Endothelial cell of umbilical vein (primary cell): Measurements from ENCODE around the gene SLC39A8. TPM values are rescaled to one million over a fixed set of nuclear protein-coding genes. Genes with fewer than 3 reads are reported as not detected.

ENCODE experiments used
- BruUV-seq: library from RNA; stranded (reverse); fragments of 400-500 nt; replicated peaks from 2 replicates; lab custom pipeline; 2021; lab: Mats Ljungman, UMichigan
- CTCF ChIA-PET: fragments of 300-600, 350-600 bp; sonication (Branson Sonifier 250); formaldehyde crosslinking; loops from one replicate; lab custom pipeline; 2021; ENCODE audit warnings: antibody characterized with exemption, inconsistent platforms; lab: Charles Lee
- POLR2A ChIA-PET: fragments of 300-600, 350-600 bp; sonication (Branson Sonifier 250); formaldehyde crosslinking; loops from one replicate; lab custom pipeline; 2021; ENCODE audit warnings: antibody characterized with exemption, inconsistent platforms; lab: Charles Lee
- DNase-seq: peaks from one replicate; pipeline ENCODE4 v3.0.0-alpha.2; 2011; ENCODE audit warnings: low read depth, low spot score
- FAIRE-seq: peaks from 2 replicates; lab custom pipeline; 2011; peaks lifted over from hg19 to GRCh38; lab: Jason Lieb, UNC
- H2AFZ ChIP-seq: 2 replicates; pipeline ENCODE4 v1.6.0; 2012; ENCODE audit warnings: low read depth, low read length, control low read depth, inconsistent platforms
- H3K27ac ChIP-seq: 2 replicates; pipeline ENCODE4 v1.5.1; 2011; ENCODE audit warnings: low read depth, mild to moderate bottlenecking, control low read depth, low read length, moderate library complexity; ENCODE audit not compliant: insufficient read depth
- H3K27me3 ChIP-seq, 2 experiments: 2 replicates each; pipeline versions ENCODE4 v1.6.0 to v1.6.1; 2011; ENCODE audit warnings: low read length in 2 of 2, mixed read lengths in 1 of 2; ENCODE audit not compliant: control insufficient read depth in 2 of 2, insufficient read depth in 2 of 2
- H3K36me3 ChIP-seq, 2 experiments: 2 replicates in 1 of 2; 3 replicates in 1 of 2; pipeline ENCODE4 v1.5.1; 2011; ENCODE audit warnings: low read length in 2 of 2, mild to moderate bottlenecking in 1 of 2, moderate library complexity in 1 of 2; ENCODE audit not compliant: control insufficient read depth in 2 of 2, insufficient read depth in 2 of 2; ENCODE audit errors: extremely low read depth in 1 of 2
- H3K4me1 ChIP-seq: 3 replicates; pipeline ENCODE4 v1.5.1; 2011; ENCODE audit warnings: mild to moderate bottlenecking, low read length; ENCODE audit not compliant: control insufficient read depth, insufficient read depth; ENCODE audit errors: extremely low read depth
- H3K4me2 ChIP-seq: 2 replicates; pipeline ENCODE4 v1.6.1; 2011; ENCODE audit warnings: low read length, control low read depth, mixed read lengths; ENCODE audit not compliant: insufficient read depth
- H3K4me3 ChIP-seq, 3 experiments: fragments of 200-600 bp in 1 of 3; sonication (generic), shearing (Covaris generic) in 1 of 3; replicated peaks in 1 of 3; 2 replicates each; pipeline ENCODE4 v1.5.1; 2011 to 2016; ENCODE audit warnings: control low read depth in 3 of 3, low read length in 3 of 3, mild to moderate bottlenecking in 2 of 3, inconsistent platforms in 1 of 3, low read depth in 1 of 3, moderate library complexity in 1 of 3; ENCODE audit not compliant: insufficient read depth in 1 of 3
- H3K79me2 ChIP-seq: 2 replicates; pipeline ENCODE4 v1.6.0; 2012; ENCODE audit warnings: low read length, inconsistent platforms; ENCODE audit not compliant: control insufficient read depth, insufficient read depth
- H3K9ac ChIP-seq: replicated peaks from 2 replicates; pipeline ENCODE3; 2011; ENCODE audit warnings: low read length, control low read depth; ENCODE audit not compliant: insufficient read depth; ENCODE audit errors: extremely low read depth
- H3K9me1 ChIP-seq: replicated peaks from 3 replicates; pipeline ENCODE4 v1.6.0; 2011; ENCODE audit warnings: mild to moderate bottlenecking, low read length; ENCODE audit not compliant: control insufficient read depth, insufficient read depth; ENCODE audit errors: extremely low read depth
- H3K9me3 ChIP-seq: replicated peaks from 2 replicates; pipeline ENCODE4 v1.5.1; 2012; ENCODE audit warnings: low read length, inconsistent platforms; ENCODE audit not compliant: control insufficient read depth, insufficient read depth
- H4K20me1 ChIP-seq: replicated peaks from 2 replicates; pipeline ENCODE3; 2011; ENCODE audit warnings: mild to moderate bottlenecking, low read length; ENCODE audit not compliant: control insufficient read depth, insufficient read depth; ENCODE audit errors: extremely low read depth
- EZH2 ChIP-seq: IDR thresholded peaks from 2 replicates; pipeline ENCODE4 v1.6.1; 2012; ENCODE audit warnings: borderline replicate concordance, low read depth, mild to moderate bottlenecking, moderate library complexity, low read length, inconsistent platforms; ENCODE audit not compliant: severe bottlenecking
- FOS ChIP-seq: IDR thresholded peaks from 2 replicates; pipeline ENCODE4 v1.6.1; 2011; ENCODE audit warnings: mild to moderate bottlenecking, low read length, moderate library complexity, borderline replicate concordance; ENCODE audit not compliant: insufficient read depth
- GATA2 ChIP-seq: IDR thresholded peaks from 2 replicates; pipeline ENCODE4 v1.7.0; 2011; ENCODE audit warnings: low read depth, mild to moderate bottlenecking, moderate library complexity, mixed read lengths, low read length; ENCODE audit not compliant: insufficient read length, insufficient read depth
- JUN ChIP-seq: IDR thresholded peaks from 2 replicates; pipeline ENCODE4 v1.6.1; 2011; ENCODE audit warnings: borderline replicate concordance, low read depth; ENCODE audit not compliant: insufficient read length, insufficient read depth
- MAX ChIP-seq: IDR thresholded peaks from 2 replicates; pipeline ENCODE4 v1.6.1; 2011; ENCODE audit not compliant: insufficient read depth, insufficient read length
- MYC ChIP-seq: IDR thresholded peaks from one replicate; pipeline ENCODE4 v1.6.1; 2011; ENCODE audit warnings: mild to moderate bottlenecking, low read depth, low read length
- POLR2A ChIP-seq: IDR thresholded peaks from 2 replicates; pipeline ENCODE4 v1.6.1; 2012; ENCODE audit warnings: low read depth, mild to moderate bottlenecking, control low read depth, low read length
- POLR2AphosphoS5 ChIP-seq: IDR thresholded peaks from 2 replicates; pipeline ENCODE4 v1.6.1; 2012; ENCODE audit warnings: low read depth, mild to moderate bottlenecking, control low read depth, low read length, moderate library complexity; ENCODE audit not compliant: insufficient read depth
- dilution Hi-C: fragments of 300-500 bp; cut with MboI; formaldehyde crosslinking; loops from one replicate; pipeline ENCODE4 v1.15.0; 2019; ENCODE audit warnings: low sequenced_read_pairs; ENCODE audit not compliant: extremely low pct_ligation_motif_present
- intact Hi-C: fragments of 100-400 bp; cut with micrococcal nuclease; formaldehyde crosslinking; loops from one replicate; pipeline ENCODE4 v1.10.0; 2022
- polyA plus RNA-seq, 4 experiments: library from polyadenylated mRNA; depleted of rRNA in 3 of 4; stranded (reverse) in 3 of 4; unstranded in 1 of 4; fragments of >200 nt; gene quantifications; 2 replicates each; pipeline versions ENCODE4 v1.2.1 to v1.2.3, GENCODE V29; 2011 to 2012; ENCODE audit warnings: missing spikeins in 1 of 4
- total RNA-seq: library from RNA; stranded (reverse); gene quantifications from 2 replicates; pipeline ENCODE4 v1.2.3, GENCODE V29; 2021
- TF ChIP-seq, protein P1 (sequence below), 2 donors: IDR thresholded peaks; 1 replicate in 1 of 2; 2 replicates in 1 of 2; pipeline ENCODE4 v1.5.1; 2011; ENCODE audit warnings: low read length in 2 of 2, mild to moderate bottlenecking in 2 of 2, moderate library complexity in 2 of 2, control low read depth in 1 of 2, inconsistent platforms in 1 of 2, low read depth in 1 of 2; ENCODE audit not compliant: insufficient read depth in 1 of 2; ENCODE audit errors: extremely low read depth in 1 of 2

The SLC39A8 gene
- total and polyA plus RNA-seq, 2 donors (not counting 3 experiments of a cell fraction or from before 2014, with no cell fraction given), result 1.7 to 6.7 TPM

- H4K20me1 ChIP-seq, result no peaks in the 10 kb centered on the region
- H3K4me1 ChIP-seq, result no peaks in the 10 kb centered on the region
- no peak overlapping the region for H2AFZ ChIP-seq
- H3K9ac ChIP-seq, result no peak overlapping the region
- no peaks in the 10 kb centered on the region for H3K36me3 ChIP-seq
- no peak overlapping the region for H3K4me2 ChIP-seq
- dilution Hi-C loops, result no loop called here
- no peak for DNase-seq
- no peaks in the 10 kb centered on the region for H3K9me3 ChIP-seq
- FAIRE-seq, result no peak
- no peak for TF ChIP-seq JUN
- TF ChIP-seq MYC, result no peak
- TF ChIP-seq MAX, result no peak
- TF ChIP-seq POLR2AphosphoS5, result no peak
- no peak for TF ChIP-seq POLR2A
- TF ChIP-seq, protein P1, sequence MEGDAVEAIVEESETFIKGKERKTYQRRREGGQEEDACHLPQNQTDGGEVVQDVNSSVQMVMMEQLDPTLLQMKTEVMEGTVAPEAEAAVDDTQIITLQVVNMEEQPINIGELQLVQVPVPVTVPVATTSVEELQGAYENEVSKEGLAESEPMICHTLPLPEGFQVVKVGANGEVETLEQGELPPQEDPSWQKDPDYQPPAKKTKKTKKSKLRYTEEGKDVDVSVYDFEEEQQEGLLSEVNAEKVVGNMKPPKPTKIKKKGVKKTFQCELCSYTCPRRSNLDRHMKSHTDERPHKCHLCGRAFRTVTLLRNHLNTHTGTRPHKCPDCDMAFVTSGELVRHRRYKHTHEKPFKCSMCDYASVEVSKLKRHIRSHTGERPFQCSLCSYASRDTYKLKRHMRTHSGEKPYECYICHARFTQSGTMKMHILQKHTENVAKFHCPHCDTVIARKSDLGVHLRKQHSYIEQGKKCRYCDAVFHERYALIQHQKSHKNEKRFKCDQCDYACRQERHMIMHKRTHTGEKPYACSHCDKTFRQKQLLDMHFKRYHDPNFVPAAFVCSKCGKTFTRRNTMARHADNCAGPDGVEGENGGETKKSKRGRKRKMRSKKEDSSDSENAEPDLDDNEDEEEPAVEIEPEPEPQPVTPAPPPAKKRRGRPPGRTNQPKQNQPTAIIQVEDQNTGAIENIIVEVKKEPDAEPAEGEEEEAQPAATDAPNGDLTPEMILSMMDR (IDR thresholded peaks at IDR 0.05; ENCODE audit: extremely low read depth in 1 of 2, insufficient read depth in 1 of 2, low read depth in 1 of 2, low read length in 2 of 2), result no peak
- TF ChIP-seq FOS, result no peak
- TF ChIP-seq GATA2, result no peak
- TF ChIP-seq EZH2, result no peak
- H3K9me1 ChIP-seq, result no peaks in the 10 kb centered on the region
- H3K27ac ChIP-seq, result no peak overlapping the region
- ChIA-PET POLR2A (no interaction called here), CTCF (no interaction called here)
- BruUV-seq, result no TSS peak
- no peak overlapping the region for H3K4me3 ChIP-seq
- no peaks in the 10 kb centered on the region for H3K79me2 ChIP-seq
- no peaks in the 10 kb centered on the region for H3K27me3 ChIP-seq
- intact Hi-C loops, result loop anchor here (10.0 kb wide), 1 partner anchor 844 kb away; no protein-coding TSS in a partner anchor
These were observed 76.9 kb downstream of the SLC39A8 start for GRCh38 chr4:102268355-102268754.
